ENCODE measurements around the gene EGLN2. TPM values are rescaled to one million over a fixed set of nuclear protein-coding genes. Genes with fewer than 3 reads are reported as not detected.

EGLN2 gene
- total and polyA plus RNA-seq, 9 of the 15 experiments (the other 6 are each of a cell fraction or from before 2014, with no cell fraction given): 9.6 to 114 (median 71.0) TPM

DNA sequence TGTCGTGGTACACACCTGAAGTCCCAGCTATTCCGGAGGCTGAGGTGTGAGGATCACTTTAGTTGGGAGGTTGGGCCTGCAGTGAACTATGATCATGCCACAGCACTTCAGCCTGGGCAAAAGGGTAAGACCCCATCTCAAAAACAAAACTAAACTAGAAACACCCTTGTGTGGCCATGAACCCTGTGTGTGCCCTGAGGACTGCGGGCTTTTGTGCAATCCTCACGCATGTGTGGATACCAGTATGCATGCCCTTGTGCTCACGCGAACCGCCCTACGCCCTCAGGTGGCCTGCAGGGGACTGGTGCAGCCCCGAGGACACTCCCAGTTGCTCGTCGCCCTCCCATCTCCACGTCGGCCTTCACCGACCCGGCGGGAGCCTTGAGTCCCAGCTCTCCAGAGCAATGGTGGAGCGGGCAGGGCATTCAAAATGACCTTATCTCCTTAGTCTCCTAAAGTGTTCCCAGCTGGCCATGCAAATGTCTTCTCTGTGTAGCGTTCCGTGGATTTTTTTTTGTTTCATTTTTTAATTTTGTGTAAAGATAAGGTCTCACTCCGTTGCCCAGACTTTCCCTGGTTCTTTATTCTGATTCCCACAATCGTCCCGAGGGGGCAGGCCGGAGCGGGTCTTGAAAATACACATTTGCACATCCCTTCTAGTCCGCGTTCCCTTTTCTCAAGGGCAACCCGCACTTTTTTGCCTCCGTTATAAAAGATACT, 868 bp upstream of the EGLN2 start (continued):
- TF ChIP-seq SNRNP70 (optimal IDR thresholded peaks at IDR 0.05; ENCODE audit: low read depth, low read length): no peak
- no peak for TF ChIP-seq THAP7 (CRISPR knock-in tag; IDR thresholded peaks at IDR 0.05)
- no peak for TF ChIP-seq GTF2A2 (tag; IDR thresholded peaks at IDR 0.05)
- no peak for TF ChIP-seq CCAR2 (IDR thresholded peaks at IDR 0.05; ENCODE audit: low read depth, low read length)
- 0 out of 2 replicates have a peak, but pooled peaks have one; percentile 33 for TF ChIP-seq ZHX1 (conservative IDR thresholded peaks at IDR 0.05; ENCODE audit: low read length)
- TF ChIP-seq NR3C1 (CRISPR knock-in tag; IDR thresholded peaks at IDR 0.05): no peak
- 0 out of 2 replicates have a peak, but pooled peaks have one; percentile 16 for TF ChIP-seq ETV5 (CRISPR knock-in tag; IDR thresholded peaks at IDR 0.05; ENCODE audit: low read depth)
- peak; percentile 77 for TF ChIP-seq HINFP (tag; conservative IDR thresholded peaks at IDR 0.05; ENCODE audit: low read depth)
- TF ChIP-seq PHF20 (IDR thresholded peaks at IDR 0.05; ENCODE audit: partially characterized antibody): peak; percentile 30
- TF ChIP-seq E4F1 (CRISPR knock-in tag; IDR thresholded peaks at IDR 0.05; ENCODE audit: borderline replicate concordance): no peak
- TF ChIP-seq NR0B1 (IDR thresholded peaks at IDR 0.05; ENCODE audit: partially characterized antibody): no peak
- TF ChIP-seq HNRNPH1 (optimal IDR thresholded peaks at IDR 0.05; ENCODE audit: low read depth, low read length): no peak
- peak; percentile 26; the same call in 1 of the 2 replicates for TF ChIP-seq PHB2 (IDR thresholded peaks at IDR 0.05; ENCODE audit: low read depth)
- TF ChIP-seq ZNF507 (tag; conservative IDR thresholded peaks at IDR 0.05): no peak
- TF ChIP-seq TCF7 (IDR thresholded peaks at IDR 0.05; ENCODE audit: borderline replicate concordance): no peak
- no peak for TF ChIP-seq PHF21A (IDR thresholded peaks at IDR 0.05; ENCODE audit: borderline replicate concordance, low read depth)
- TF ChIP-seq DPF2 (IDR thresholded peaks at IDR 0.05): peak; percentile 81
- TF ChIP-seq TEAD1 (CRISPR knock-in tag; IDR thresholded peaks at IDR 0.05): no peak
- TF ChIP-seq MTA3 (IDR thresholded peaks at IDR 0.05; ENCODE audit: borderline replicate concordance): 0 out of 2 replicates have a peak, but pooled peaks have one; percentile 50

All from K562 (cell line).